Stimulated activated naive CD8-positive, alpha-beta T cell treated with anti-CD3 and anti-CD28 coated beads, Interleukin-15, Interleukin-2, amounts not matched to agents 100 U/mL and 50 U/mL, for 24 hours (primary cell): ENCODE measurements around the gene TCP11.
A peak's percentile ranks its signal among the peaks of the same experiment; 100 is the strongest.

Experiments used
- ATAC-seq: fragments of 150-1000 bp; cut with Tn5 transposase; one replicate; pipeline ENCODE4 v1.10.0; 2021
- DNase-seq: peaks from one replicate; pipeline ENCODE4 v3.0.0; 2021

TCP11 gene

DNA sequence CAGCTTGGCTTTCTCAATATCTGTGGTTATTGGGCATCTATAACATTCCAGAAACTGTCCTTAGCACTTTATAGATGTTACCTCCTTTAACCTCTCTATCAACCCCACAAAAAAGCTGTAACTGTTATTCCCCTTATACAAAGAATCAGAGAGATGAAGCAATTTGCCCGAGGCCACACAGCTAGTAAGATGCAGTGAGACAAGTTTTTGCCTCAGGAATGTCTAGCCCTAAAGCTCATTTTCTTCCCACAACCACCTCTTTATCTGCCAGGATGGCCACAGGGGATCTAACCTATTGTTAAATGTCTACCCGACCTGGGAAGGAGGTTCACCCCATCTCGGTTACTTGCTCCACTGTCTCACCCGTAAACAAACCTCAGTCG lies 31.9 kb upstream of the TCP11 start:
- DNase-seq, result no peak

DNA sequence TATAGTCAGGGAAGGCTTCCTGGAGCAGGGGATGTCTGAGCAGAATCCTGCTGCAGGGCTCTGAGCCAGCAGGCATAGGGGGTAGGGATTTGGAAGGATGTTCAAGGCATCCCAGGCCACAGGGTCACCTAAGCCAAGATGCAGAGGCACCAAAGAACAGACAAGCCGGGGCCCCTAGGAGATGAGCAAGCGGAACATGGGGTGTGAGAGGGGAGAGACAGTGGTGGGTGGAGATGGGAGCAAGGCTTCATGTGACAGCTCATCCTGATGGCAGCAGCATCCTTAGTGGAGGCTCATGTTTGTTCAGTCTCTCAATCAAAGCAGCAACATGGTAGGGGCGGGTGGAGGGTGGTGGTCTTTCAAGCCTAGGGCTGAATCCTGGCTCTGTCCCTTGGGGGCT lies 29.8 kb upstream of the TCP11 start:
- no peak for ATAC-seq
- no peak for DNase-seq

More for the DNA sequence above, 31.9 kb upstream of the TCP11 start:
- ATAC-seq, result no peak

DNA sequence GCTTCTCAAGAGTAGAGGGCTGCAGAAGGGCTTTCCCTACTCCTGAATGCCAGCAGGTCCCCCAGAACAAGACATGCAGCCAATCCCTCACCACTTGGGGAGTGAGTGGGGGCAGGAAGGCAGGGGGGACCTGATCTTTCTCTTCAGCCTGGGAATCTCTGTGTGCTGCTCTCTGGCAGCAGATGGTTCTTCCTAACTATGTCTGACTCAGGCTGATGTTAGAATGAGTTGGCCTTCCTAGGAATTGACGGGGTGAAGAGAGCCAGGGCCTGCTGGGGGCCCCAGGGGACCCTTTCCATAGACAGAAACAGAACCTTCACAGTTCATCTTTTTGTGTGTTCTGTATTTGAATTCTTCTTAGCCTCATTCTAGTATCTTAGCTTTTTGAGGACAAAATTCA lies 29.0 kb upstream of the TCP11 start:
- ATAC-seq (no peak), DNase-seq (no peak)

DNA sequence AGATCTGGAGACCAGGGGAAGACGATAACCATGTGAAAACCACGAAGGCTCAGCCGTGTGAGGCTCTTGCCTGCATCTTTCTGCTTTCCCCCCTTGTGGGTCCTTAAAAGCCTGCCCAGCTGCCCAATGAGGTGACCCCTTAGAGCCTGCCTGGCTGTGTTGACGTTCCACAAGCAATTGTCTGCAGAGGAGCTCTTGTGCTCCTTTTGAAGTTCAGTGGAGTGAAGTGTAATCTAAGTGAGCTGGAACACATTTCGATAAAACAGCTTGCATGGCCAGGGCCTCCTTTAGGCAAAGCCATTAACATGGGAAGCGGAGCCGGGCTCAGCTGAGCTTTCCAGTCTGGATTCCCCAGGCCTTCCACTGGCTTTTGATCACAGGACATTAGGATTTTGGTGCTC lies 27.3 kb upstream of the TCP11 start:
- no peak for DNase-seq
- no peak for ATAC-seq

DNA sequence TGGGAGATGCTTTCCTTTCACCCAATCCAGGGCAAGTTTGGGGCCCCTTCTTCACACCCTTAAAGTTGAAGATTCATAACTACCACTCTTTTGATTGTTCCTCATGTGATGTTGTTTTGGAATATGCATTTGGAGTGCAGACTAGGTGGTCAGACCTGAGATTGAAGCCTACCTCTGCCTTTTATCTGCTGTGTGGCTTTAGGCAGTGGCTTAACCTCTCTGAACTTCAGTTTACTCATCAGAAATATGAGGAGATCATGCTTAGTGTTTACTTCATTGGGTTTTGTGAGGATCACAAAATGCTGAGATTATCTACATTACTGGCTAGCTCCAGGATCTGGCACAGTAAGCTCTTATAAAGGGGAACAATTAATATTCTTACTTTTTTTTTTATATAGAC lies 26.4 kb upstream of the TCP11 start:
- DNase-seq (no peak), ATAC-seq (no peak)

DNA sequence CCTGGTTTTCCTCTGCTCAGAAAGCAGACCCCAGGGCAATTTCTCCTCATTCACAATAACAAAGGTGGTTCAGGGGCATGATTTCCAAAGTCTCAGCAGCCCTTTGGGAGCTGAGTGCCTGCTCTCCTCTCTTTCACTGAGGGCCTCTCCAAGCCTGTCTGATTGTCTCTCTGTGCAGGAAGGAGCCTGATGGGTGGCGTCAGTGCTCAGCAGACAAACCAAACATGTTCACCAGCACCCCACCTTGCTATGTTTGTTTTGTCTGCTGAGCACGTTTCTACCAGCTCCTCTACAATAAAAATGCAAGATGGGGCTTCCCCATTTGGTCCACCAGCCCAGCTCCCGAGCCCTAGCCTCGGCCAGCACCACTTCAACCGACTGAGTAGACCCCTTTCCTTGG lies 25.4 kb upstream of the TCP11 start:
- no peak for ATAC-seq
- DNase-seq, result no peak

GRCh38 chr6:35166116-35166515 lies 25.0 kb upstream of the TCP11 start:
- ATAC-seq (no peak), DNase-seq (no peak)

- no peak for ATAC-seq
- no peak for DNase-seq
Measured at GRCh38 chr6:35165630-35166071, 24.5 kb upstream of the TCP11 start.

DNA sequence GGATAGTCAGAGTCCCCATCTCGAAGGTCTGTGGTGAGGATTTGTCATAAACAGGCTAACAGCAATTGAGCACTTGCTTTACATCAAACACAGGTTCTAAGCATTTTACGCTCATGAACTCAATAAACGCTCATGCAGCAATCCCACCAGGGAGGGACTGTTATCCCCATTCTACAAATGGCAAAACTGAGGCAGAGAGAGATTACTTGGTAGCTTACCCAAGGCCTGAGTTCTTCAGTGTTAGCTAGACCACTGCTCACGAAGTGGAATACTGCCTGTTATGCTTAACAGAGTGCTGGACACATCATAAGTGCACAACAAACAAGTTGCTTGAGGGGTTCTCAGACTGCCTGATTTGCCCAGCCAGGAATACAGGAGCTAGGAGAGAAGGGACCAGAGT lies 23.7 kb upstream of the TCP11 start:
- no peak for DNase-seq
- no peak for ATAC-seq

DNA sequence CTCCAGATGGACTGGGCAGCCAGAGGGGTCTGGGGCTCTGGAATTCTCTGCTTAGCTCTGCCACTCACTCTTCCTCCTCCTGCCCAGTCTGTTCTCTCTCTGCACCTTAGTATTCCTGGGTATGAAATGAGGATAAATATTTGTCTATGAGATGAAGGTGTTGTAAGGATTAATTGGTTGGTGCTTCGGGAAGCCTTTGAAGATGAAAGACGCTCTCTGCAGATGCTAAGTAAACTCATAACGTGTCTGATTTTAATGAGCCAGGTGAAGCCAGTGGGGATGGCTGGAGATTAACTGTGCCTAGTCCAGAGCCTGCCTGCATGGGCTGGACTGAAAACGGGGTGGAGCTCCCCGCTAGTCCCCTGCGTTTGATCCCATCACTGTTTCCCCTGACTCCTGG lies 23.1 kb upstream of the TCP11 start:
- ATAC-seq (no peak), DNase-seq (no peak)

DNA sequence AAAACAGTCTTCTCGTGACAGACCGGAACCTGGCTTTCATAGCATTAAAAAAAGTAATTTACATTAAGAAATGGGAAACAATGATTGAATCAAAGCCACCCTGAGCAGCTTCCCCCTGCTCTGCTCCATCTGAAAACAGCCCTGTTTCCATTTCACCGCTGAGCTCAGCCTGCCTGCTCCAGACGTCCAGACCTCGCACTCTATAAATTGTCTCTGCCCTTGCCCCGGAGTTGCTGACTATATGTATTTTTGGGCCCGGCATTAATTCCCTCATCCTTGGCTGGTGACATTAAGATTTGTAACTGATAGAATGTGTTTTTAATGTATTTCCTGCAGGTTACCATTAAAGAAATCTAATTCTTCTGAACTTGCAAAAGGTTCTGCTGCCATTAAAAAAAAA lies 22.7 kb upstream of the TCP11 start:
- DNase-seq, result no peak
- ATAC-seq, result no peak

DNA sequence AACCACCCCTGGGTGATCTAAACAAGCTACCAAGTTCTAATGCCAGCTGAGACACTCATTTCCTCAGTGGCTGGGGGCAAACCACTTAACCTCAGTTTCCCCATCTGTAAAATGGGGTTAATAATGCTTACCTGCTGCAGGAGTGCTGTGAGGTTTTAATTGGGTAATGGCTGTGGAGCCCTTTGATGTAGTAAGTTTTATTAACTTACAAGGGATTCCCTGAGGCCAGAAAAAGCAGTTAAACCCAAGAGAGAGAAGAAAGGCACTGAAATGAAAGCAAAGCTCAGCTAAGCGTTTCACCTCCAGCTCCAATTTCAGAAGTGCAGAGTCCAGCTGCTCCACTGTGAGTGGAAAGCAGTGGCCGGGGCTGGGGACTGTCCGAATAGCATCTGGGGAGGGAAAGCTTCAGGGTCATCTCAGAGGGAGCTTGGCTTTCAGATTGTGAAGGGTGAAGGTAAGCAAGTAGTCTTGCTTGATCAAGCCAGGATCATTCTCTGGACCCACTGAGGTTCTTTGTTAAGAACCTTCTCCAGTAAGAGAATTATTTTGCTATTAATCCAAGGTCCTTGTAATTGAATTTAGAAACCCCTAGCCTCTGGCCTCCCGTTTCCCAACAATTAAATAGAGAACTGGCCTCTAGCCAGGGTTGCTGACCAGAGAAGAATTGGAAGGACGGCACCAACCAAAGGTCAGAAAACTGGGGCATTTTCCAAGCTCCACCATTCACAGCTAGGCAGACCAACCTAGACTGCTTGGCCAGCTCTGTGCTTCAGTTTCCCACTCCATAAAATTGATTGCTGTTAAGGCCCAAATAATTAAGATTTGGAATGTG lies 20.9 kb upstream of the TCP11 start:
- ATAC-seq (no peak), DNase-seq (no peak)

DNA sequence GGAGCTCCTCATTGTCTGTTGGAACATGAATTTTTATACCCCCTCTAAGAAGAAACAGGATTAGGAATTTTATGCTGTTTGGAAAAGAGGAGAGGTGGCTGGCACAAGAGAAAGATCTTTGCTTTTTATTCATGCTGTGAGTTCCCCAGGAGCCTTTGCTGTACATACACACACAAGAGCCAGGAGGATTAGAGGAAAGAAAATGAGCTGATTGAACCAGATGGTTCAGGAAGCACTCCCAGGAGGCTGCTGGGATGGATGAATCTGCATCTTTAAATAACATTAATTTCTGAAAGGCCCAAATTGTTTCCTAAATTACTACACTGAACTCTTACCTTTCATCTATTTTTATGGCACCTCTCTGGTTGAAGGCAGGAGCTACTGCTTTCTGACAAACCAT lies 20.1 kb upstream of the TCP11 start:
- no peak for DNase-seq
- no peak for ATAC-seq

DNA sequence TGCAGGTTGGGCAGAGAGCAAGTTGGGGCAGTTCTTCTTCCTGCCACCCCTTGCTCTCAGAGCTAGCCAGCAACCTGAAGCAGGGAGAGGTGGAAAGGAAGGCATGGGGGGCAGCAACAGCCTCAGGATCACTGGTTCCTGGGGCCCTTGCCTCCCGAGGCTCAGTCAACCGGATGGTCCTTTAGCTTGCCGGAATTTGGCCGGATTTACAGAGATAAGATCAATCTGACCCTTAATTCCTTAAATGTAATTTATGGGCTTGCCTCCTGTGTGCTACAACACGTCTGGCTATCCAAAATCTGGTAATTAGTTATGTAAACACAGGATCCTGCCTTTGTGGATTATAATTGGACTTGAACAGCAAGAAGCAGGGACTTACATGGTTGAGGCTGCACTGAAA lies 19.5 kb upstream of the TCP11 start:
- DNase-seq (no peak), ATAC-seq (no peak)

- ATAC-seq, result no peak
- DNase-seq, result no peak
Measured at GRCh38 chr6:35158520-35158919, 17.4 kb upstream of the TCP11 start.

GRCh38 chr6:35154947-35155346 lies 13.8 kb upstream of the TCP11 start:
- ATAC-seq, result no peak
- DNase-seq, result no peak

DNA sequence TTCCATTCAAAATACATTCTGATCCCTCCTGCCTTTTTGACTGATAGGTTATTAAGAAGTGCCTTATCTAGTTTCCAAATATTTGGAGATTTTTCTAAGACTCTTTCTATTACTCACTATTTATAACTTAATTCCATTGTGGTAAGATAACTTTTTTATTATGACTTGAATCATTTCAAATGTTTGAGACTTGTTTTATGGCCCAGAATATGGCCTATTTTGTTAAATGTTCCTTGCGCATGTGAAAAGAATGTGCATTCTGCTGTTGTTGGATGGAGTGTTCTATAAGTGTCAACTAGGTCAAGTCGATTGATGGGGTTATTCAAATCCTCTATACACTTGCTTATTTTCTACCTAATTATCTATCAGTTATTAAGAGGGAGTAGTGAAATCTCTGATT lies 13.1 kb upstream of the TCP11 start:
- ATAC-seq, result no peak

GRCh38 chr6:35152067-35152707 lies 11.0 kb upstream of the TCP11 start:
- ATAC-seq (no peak), DNase-seq (no peak)

More for the DNA sequence above, 13.1 kb upstream of the TCP11 start:
- no peak for DNase-seq

DNA sequence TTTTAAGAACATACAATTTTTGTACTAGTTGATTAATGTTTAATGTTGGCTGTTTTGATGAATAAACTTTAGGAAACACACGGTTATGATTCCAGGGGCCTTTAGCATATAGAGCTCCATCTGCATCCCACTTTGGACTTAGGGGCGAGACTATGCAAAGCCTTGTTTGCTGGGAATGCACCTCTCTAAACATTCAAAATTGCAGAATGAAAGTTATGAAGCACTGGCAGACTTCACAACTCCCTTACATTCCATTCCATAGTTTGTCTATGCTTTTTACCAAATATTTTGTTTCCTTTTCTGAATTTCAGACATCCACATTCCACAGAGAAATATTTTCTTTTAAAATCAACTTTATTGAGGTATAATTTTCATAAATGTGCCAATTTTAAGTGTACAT lies 10.3 kb upstream of the TCP11 start:
- ATAC-seq (no peak), DNase-seq (no peak)

- no peak for DNase-seq
- ATAC-seq, result no peak
Measured at GRCh38 chr6:35149891-35150566, 8.9 kb upstream of the TCP11 start.

DNA sequence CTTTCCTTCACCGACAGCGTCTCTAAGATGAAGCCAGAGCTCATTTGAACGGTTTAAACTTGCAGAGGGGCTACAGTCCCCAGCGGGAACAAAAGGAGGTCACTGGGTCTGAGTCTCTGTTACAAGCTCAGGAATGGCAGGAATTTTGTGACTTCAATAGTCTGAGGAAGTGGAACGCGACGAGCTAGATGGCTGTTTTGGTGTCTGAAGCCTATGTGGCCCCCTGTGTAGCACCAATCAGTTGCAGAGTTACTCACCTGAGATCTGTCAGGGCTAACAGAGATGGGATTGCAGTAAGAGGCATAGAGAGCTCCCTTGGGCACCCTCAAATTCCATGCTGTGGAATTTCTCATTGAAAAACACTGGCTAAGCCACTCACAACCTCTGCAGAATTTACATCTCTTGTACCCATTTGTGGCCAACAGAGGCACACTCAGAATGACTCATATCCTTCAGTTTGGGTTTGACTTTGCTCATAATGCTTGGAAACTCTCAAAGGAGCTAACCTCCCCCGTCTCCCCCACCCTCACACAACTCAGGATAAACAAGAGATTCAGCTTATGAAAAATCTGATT lies 7.1 kb upstream of the TCP11 start:
- DNase-seq (peak; percentile 30), ATAC-seq (peak; percentile 94)

DNA sequence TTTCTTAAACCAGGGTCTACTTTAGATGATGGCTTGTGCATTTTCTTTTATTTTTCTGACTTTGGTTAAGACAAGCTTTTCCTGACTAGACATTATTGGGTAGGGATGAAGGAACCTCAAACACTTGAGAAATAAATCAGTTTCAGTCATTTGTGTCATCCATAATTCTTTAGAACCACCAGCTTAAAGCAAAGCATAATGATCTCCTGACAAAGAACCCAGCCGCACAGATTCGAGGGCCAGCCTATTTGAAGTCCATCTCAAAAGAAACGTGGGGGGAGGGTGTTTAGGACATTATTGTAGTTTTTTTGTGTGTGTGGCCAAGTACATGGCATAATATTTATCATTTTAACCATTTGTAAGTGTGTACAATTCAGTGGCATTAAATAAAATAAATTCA lies 6.3 kb upstream of the TCP11 start:
- DNase-seq (no peak), ATAC-seq (no peak)

DNA sequence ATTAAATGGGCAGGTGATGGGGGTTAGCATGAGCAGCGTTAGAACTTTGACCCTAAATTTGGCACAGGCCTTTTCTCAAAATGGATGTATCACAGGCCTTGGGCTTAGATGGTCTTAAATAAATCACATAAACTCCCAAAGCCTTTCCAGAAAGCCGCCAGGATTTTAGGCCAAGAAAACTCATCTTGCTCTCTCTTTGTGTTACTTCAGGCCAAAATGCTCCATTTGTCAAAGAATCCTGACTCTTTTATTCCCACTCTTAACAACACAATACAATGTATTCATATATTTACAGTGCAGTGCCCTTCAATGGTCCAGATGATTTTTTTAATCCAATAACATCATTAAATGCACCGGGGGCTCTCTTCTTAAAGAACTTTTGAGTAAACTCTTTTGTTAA lies 5.9 kb upstream of the TCP11 start:
- DNase-seq, result no peak
- ATAC-seq, result no peak
